Spleen (tissue), 7 donors: Measurements from ENCODE around the gene JMJD4.

ENCODE experiments used
- CTCF ChIP-seq, 11 experiments: fragments of 200-600 bp in 7 of 11; fragments of 450-650 bp in 4 of 11; sonication (generic) in 4 of 11; IDR thresholded peaks in 8 of 11; conservative IDR thresholded peaks in 3 of 11; 1 replicate in 7 of 11; 2 replicates in 4 of 11; pipeline versions ENCODE4 v1.4.0 to v1.8.0; 2016 to 2021; ENCODE audit warnings: antibody characterized with exemption in 11 of 11, inconsistent platforms in 4 of 11, mild to moderate bottlenecking in 1 of 11
- POLR2A ChIP-seq, 3 donors: fragments of 450-650 bp; IDR thresholded peaks; one replicate each; pipeline ENCODE4 v1.5.1; 2017; ENCODE audit warnings: antibody characterized with exemption in 3 of 3, mild to moderate bottlenecking in 1 of 3
- donor health status: DM: no; HTN: no; CAD: no; lungs with moderate emphysema.
- donor health status: DM: no; HTN: no; CAD: no.
- donor health status: DM: no; HTN: no; CAD: no.

GRCh38 chr1:227769936-227770494 lies 34.9 kb upstream of the JMJD4 start:
- no peak for TF ChIP-seq CTCF (IDR thresholded peaks at IDR 0.05 in 8 of 11, conservative IDR thresholded peaks at IDR 0.05 in 3 of 11)
- TF ChIP-seq POLR2A (IDR thresholded peaks at IDR 0.05) = no peak
